ENCODE data around the gene ARL16. TPM values are rescaled to one million over a fixed set of nuclear protein-coding genes. Genes with fewer than 3 reads are reported as not detected.

Gene ARL16
- polyA plus RNA-seq, 1 experiment = 70.8 TPM

DNA sequence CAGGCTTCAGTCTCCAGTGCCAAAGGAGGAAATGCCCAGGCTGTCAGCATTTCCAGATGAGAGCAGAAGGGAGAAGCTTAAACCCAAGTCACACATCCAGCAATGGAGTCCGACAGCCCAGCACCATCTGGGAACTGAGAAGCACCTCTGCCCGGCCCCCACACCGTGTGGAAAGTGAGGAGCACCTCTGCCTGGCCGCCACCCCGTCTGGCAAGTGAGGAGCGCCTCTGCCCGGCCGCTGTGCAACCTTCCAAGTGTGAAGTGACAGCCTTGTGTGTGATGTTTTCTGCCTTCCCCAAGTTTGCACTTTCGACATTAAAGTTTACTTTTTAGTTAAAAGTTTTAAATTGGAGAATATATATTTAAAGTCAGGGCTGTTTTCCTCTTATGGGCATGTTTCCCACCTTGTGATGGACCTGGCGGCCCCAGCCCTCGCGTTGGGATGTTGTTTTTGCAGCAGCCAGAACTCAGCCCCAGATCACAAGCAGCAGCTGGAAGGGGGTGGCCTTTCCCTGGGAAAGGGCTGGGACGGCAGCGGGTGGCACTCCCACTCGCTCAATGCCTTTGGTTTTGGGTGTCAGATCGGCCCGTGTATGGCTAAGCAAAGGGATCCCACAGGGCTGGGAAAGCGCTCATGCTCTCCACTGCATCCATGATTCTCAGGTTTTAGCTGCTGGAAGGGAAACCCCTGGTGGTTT, 9.9 kb downstream of the ARL16 start:
- TF ChIP-seq, protein P1, sequence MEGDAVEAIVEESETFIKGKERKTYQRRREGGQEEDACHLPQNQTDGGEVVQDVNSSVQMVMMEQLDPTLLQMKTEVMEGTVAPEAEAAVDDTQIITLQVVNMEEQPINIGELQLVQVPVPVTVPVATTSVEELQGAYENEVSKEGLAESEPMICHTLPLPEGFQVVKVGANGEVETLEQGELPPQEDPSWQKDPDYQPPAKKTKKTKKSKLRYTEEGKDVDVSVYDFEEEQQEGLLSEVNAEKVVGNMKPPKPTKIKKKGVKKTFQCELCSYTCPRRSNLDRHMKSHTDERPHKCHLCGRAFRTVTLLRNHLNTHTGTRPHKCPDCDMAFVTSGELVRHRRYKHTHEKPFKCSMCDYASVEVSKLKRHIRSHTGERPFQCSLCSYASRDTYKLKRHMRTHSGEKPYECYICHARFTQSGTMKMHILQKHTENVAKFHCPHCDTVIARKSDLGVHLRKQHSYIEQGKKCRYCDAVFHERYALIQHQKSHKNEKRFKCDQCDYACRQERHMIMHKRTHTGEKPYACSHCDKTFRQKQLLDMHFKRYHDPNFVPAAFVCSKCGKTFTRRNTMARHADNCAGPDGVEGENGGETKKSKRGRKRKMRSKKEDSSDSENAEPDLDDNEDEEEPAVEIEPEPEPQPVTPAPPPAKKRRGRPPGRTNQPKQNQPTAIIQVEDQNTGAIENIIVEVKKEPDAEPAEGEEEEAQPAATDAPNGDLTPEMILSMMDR (IDR thresholded peaks at IDR 0.05; ENCODE audit: insufficient read depth, low read depth, low read length) = no peak
- CTCF ChIA-PET = no interaction called here
- Histone ChIP-seq H3K36me3 (ENCODE audit: control insufficient read depth, insufficient read depth, low read length) (peaks cover 21% of the 10 kb centered on the region), H3K27me3 (ENCODE audit: control insufficient read depth, insufficient read depth, low read length) (no peaks in the 10 kb centered on the region), H3K4me3 (ENCODE audit: low read depth, low read length) (no peak overlapping the region)
- POLR2A ChIA-PET = no interaction called here
- no peak for DNase-seq (ENCODE audit: low read depth)

DNA sequence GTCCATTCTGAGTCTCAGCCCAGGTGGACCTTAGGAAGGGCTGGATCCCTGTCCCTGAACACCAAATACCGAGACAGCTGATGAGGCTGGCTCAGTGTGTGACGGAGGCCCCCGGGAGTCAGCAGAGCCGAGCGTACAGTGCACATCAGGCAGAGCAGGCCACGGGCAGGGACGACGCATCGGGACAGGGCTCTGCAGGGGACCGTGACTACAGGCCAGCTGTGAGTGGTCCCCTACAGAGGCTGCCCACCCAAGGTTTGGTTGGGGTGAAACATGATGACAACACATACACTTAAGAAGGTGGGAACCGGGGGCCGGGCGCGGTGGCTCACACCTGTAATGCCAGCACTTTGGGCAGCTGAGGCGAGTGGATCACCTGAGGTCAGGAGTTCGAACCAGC, 10.6 kb downstream of the ARL16 start:
- H3K27me3 ChIP-seq (ENCODE audit: control insufficient read depth, insufficient read depth, low read length) = no peaks in the 10 kb centered on the region
- DNase-seq (ENCODE audit: low read depth) = no peak
- ChIA-PET CTCF (interaction anchor here (0.9 kb wide), 1 partner anchor 10 kb away, joined by 3 read pairs; no protein-coding TSS in a partner anchor), POLR2A (no interaction called here)
- TF ChIP-seq, protein P1 (IDR thresholded peaks at IDR 0.05; ENCODE audit: insufficient read depth, low read depth, low read length) = no peak
- no peak overlapping the region for H3K4me3 ChIP-seq (ENCODE audit: low read depth, low read length)
- peaks cover 21% of the 10 kb centered on the region for H3K36me3 ChIP-seq (ENCODE audit: control insufficient read depth, insufficient read depth, low read length)

DNA sequence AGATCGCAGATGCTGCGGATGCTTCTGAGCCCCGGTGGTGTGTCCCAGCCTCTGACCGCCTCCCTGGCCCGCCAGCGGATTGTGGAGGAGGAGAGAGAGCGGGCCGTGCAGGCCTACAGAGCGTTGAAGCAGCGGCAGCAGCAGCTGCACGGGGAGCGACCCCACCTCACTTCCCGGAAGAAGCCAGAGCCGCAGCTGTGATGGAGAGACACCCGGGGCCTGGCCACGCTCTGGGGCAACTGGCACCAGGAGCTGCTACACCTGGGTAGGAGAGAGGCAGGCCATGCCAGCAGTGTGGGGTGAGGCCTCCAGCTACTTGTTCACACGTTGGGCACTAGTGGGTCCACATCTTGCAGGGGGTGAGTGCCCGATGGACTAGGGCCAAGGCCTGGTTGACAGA, 11.1 kb downstream of the ARL16 start:
- ChIA-PET CTCF (interaction anchor here (0.9 kb wide), 1 partner anchor 10 kb away, joined by 3 read pairs; no protein-coding TSS in a partner anchor), POLR2A (no interaction called here)
- Histone ChIP-seq H3K4me3 (ENCODE audit: low read depth, low read length) (no peak overlapping the region), H3K27me3 (ENCODE audit: control insufficient read depth, insufficient read depth, low read length) (no peaks in the 10 kb centered on the region), H3K36me3 (ENCODE audit: control insufficient read depth, insufficient read depth, low read length) (peaks cover 21% of the 10 kb centered on the region)
- DNase-seq (ENCODE audit: low read depth) = no peak
- TF ChIP-seq, protein P1 (IDR thresholded peaks at IDR 0.05; ENCODE audit: insufficient read depth, low read depth, low read length) = no peak

DNA sequence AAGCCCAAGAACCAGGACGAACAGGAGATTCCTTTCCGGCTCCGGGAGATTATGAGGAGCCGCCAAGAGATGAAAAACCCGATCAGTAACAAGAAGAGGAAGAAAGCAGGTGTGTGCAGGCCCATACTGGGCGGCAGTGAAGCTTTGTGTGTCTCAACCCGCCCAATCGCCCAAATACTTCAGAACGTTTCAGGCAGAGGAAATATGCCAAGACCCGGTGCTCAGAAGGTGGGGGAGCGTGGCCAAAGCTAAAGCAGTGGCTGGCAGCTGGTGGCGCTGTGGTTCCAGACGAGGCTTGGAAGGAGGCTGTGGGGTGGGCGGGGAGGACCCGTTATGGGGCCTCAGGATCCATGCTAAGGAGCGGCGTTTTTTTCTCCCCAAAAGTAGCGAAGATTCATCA, 15.8 kb downstream of the ARL16 start:
- no peak overlapping the region for H3K4me3 ChIP-seq (ENCODE audit: low read depth, low read length)
- ChIA-PET CTCF (interaction anchor here (1.1 kb wide), 1 partner anchor 19 kb away, joined by 5 read pairs; no protein-coding TSS in a partner anchor), POLR2A (no interaction called here)

More for the DNA sequence above, 15.8 kb downstream of the ARL16 start:
- no peak for DNase-seq (ENCODE audit: low read depth)
- Histone ChIP-seq H3K36me3 (ENCODE audit: control insufficient read depth, insufficient read depth, low read length) (peaks cover 15% of the 10 kb centered on the region), H3K27me3 (ENCODE audit: control insufficient read depth, insufficient read depth, low read length) (no peaks in the 10 kb centered on the region)
- TF ChIP-seq, protein P1 (IDR thresholded peaks at IDR 0.05; ENCODE audit: insufficient read depth, low read depth, low read length) = no peak

Measured in BJ (cell line).